NAMALWA (cell line): ENCODE results near the gene ACTN4.

Experiments used
- DNase-seq: peaks from one replicate; pipeline ENCODE4 v3.0.0-alpha.2; 2015; ENCODE audit warnings: low spot score

ACTN4 gene

GRCh38 chr19:38635483-38636399, 11.7 kb upstream of the ACTN4 start:
- no peak for DNase-seq

GRCh38 chr19:38638461-38638860, 9.0 kb upstream of the ACTN4 start:
- DNase-seq, result no peak

DNA sequence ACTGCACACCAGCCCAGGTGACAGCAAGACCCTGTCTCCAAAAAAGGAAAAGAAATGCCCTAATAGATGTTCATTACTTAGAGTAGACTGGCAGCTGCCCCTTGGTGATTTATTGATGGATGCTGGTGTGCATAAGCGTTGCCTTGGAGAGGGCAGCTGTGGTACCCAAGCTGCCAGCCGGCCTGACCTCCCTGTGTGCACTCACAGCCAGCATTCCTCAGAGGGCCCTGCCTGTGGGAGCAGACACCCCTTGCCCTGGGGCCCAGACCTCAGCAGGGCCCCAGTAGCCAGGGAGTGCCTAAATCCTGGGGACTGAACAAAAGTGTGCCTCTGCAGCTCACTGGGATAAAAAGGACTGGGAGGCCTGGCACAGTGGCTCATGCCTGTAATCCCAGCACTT, 7.8 kb upstream of the ACTN4 start:
- no peak for DNase-seq

DNA sequence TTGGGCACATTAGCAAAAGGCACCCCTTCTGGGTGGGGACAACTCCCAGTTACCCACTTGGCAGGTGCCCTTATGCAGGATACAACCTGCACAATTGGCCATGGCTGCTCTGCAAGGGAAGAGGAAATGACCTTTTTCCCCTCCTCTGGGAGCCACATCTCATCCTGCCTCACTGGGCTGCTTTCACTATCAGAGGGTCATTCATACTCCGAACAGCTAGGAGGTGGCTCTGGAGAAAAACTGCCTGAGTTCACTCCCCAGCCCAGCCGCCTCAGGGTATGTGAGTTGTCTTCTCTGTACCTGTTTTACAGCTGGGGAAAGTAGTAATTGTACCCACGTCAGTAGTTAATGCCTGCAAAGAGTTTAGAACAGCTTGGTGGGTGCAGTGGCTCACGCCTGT, 7.1 kb upstream of the ACTN4 start:
- no peak for DNase-seq

GRCh38 chr19:38642176-38642575, 5.3 kb upstream of the ACTN4 start:
- DNase-seq, result no peak

GRCh38 chr19:38644719-38645118, 2.7 kb upstream of the ACTN4 start:
- no peak for DNase-seq

- peak; percentile 25 for DNase-seq
Observed at GRCh38 chr19:38647966-38648768, 718 bp downstream of the ACTN4 start.

DNA sequence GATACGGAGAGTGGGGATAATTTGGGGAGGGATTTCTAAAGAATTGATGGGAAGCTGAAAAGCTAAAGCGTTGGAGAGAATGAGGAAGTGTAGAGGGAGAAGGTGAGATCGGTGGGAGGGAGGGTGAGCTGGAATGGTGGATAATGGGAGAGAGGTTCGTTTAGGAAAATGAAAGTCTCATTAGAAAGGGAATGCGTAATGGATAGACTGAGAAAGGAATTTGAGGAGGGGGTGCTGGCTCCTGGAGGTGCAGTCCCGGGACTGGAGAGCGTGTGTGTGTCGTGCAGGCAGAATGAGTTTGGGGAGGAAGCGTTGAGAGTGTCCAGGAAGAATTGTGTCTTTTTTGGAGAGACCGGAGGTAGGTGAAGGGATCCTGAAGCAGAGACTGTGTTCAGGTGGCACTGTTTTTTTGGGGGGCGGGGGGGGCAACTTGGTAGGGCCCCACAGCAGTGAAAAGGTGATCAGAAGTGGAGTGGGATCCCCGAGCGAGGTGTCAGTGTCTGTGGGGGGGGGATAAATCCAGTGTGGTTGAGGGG, 1.4 kb downstream of the ACTN4 start:
- no peak for DNase-seq

DNA sequence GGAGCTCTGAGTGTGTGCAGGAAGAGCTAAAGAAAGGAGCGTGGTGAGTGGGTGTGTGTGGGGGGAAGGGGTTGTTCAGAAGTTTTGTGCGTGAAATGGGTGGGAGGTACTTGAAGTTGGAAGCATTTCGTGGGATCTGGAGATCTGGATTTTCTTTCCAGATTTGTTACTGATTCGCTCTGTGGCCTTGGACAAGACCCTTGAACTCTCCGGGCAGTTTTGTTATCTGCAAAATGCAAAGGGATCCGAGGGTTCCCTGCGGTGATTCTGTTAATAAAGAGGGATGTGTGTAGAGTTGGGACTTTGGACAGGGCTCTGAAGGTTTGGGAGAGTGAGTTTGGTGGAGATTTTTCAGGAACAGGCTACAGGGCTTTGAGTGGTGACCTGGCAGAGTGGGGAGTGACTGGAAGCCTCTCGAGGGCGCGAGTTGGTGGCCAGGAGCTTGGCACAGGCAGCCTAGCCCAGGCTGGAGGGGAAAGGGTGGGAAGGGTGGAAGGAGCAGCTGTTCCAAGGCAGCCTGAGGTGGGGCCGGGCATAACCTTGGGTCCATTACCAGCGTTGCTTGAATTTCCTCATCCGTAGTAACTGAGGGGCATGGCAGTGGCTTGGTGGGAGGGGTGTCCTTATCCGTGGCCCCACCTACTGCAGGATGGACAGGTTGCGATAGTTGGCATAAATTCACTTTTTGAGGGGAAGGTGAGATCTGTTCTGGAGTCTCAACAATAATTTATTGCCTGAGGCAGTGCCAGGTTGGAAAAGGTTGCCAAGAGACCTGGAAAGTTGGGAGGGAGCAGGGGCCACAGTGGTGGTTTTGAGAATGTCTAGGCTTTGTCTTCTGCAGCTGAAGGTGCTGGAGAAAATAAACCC, 2.1 kb downstream of the ACTN4 start:
- no peak for DNase-seq

- no peak for DNase-seq
Observed at GRCh38 chr19:38650172-38650775, 2.8 kb downstream of the ACTN4 start.

DNA sequence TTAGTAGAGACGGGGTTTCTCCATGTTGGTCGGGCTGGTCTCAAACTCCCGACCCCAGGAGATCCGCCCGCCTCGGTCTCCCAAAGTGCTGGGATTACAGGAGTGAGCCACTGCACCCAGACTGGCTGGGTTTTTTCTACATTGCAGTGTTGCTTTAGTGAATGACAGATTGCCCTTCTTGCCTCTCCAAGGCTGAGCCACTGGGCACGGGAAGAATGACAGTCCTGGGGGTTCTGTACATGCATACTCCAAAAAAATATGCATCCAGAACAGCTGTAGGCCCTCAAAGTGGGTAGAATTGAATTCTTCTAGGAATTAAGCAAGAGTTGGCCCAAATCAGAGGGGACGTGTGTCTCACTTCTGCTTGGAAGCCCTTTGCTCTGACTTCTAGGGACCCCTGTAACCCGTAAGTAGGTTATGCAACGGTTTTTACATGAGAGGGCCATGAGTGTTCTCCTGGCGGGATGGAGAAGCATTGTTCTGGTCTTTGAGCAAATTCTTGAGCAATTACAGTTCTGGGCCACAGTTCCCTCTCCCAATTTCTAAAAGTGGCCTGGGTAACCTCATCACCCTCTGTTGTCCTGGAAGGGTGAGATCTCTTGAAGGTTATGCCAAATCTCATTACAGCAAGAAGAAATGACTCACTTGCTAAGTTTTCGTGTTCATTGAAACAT, 3.6 kb downstream of the ACTN4 start:
- DNase-seq, result no peak

DNA sequence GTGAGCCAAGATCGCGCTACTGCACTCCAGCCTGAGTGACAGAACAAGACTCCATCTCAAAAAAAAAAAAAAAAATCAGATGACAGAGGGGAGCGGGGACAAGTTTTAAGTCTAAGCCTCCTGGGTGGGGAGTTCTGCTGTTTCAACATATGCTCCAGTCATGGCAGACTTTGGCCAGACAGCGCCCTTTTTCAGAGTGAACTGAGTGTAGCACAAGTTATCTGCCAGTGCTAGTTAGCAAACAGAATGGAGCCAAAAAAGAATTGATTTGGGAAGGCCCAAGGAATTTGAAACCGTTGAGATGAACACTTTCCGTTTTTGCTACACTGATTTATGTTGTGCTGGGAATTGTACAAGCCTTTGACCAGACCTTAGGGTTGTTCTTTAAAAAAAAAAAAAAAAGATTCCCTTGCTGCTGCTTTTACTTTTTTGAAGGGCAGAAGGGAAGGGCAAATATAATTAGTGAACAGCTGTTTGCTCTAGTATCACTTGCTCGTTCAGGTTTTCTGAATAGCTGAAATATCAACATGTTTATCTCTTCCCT, 5.7 kb downstream of the ACTN4 start:
- no peak for DNase-seq

GRCh38 chr19:38654628-38655055, 7.2 kb downstream of the ACTN4 start:
- no peak for DNase-seq

- no peak for DNase-seq
Observed at GRCh38 chr19:38655148-38655824, 7.8 kb downstream of the ACTN4 start.

DNA sequence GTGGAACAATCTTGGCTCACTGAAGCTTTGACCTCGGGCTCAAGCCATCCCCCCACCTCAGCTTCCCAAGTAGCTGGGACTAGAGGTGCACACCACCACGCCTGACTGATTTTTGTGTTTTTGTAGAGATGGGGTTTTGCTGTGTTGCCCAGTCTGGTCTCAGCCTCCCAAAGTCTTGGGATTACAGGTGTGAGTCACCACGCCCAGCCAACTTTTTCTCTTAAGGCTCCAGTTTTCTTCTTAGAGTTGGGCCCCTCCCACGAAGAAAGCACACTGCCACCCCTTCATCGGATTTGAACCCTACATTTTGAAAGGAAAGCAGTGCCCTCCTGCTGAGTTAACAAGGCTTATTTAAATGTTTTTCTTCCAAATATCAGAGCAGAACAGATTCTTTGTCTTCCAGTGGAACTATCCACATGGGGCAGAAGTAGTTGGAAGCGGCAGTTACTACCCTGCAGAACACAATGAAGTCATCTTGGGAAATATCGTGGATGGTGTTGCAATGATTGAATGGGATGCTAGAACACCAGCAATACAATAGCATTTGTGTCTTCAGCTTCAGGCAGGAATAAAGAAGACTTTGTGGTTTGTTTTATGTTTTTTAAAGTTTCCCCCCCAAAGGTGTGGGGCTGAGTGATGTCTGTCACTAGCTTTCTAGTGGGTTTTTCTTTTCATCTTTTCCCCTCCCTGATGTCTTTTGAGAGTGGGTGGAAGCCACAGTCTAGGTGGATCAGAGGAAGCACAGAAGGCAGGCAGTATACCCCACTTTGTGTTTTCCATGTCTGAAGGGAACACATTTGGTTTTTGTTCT, 8.9 kb downstream of the ACTN4 start:
- DNase-seq, result no peak

DNA sequence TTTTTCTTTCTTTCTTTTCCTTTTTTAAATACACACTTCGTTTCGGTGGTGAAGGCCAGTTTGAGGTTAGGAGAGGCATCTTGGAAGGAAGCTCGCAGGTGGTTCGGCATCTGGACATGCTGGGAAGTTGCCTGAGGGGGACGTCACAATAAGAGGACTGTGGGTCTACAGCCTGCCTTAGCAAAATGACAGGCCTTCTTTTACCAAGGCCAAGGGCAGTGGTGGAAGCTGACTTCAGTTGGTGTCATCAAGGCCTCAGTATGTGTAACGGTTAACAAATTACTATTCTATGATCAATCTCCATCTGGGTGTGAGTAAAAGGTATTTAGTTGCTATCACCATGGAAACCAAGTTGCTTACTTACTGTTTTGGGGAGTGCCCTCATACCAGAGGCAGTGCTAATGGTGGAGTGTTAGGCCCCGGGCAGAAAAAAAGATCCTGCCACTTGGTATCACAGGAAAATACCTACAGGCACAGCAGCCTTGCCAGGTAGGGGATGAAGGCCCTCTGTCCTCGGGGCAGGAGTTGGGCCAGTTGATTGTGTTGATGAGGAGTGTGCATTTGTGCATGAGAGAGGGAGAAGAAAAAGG, 10.3 kb downstream of the ACTN4 start:
- no peak for DNase-seq

DNA sequence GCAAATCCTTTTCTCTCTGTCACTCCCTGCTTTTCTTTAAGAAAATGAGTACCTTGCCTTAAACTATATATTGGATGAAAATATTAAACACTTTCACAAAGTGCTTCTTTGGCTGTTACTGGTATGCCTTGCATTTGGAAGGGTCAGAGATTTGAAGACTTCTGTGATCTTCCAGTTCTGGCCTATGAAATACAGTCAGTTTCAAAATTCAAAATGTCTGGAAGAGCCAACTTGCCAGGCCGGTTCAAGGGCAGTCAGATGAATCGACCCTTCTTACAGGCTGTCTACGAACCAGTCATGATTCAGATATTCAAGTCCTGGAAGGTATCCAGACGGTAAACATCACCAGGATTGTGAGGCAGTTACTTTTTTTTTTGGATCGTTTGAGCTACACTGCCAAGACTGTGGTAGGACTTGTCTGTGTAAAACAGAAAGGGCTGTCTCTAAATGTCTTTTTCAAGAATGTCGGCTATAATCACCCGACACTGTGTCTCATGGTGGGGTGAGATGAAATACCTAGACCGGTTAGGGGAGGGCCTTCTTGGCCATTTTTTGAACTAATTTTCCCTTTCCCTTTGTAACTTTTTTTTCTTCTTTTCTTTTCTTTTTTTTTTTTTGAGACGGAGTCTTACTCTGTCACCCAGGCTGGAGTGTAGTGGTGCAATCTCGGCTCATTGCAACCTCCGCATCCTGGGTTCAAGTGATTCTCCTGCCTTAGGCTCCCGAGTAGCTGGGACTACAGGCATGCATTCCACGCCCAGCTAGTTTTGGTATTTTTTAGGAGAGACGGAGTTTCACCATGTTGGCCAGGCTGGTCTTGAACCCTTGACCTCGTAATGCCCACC, 11.2 kb downstream of the ACTN4 start:
- DNase-seq, result no peak

- DNase-seq, result no peak
Observed at GRCh38 chr19:38660724-38661123, 13.3 kb downstream of the ACTN4 start.
